Prostate gland (tissue), 2 donors: Measurements from ENCODE around the gene MROH9. TPM values are rescaled to one million over a fixed set of nuclear protein-coding genes. Genes with fewer than 3 reads are reported as not detected.
"Not testable (repeated sequence)": the region's sequence is repeated elsewhere in the genome, so short reads cannot be mapped to it uniquely, and the experiment has no call there.

ENCODE experiments used
- DNase-seq: peaks from one replicate; pipeline ENCODE4 v3.0.0-alpha.2; 2019; ENCODE audit warnings: low spot score
- H3K27ac ChIP-seq, 2 donors: fragments of 200-600 bp; sonication (generic); 2 replicates each; pipeline ENCODE4 v1.5.1; 2017 to 2019
- H3K27me3 ChIP-seq: fragments of 200-600 bp; sonication (generic); replicated peaks from 2 replicates; pipeline ENCODE4 v1.5.1; 2019; ENCODE audit not compliant: insufficient read depth
- H3K36me3 ChIP-seq, 2 donors: fragments of 200-600 bp; sonication (generic); 1 replicate in 1 of 2; 2 replicates in 1 of 2; pipeline versions ENCODE4 v1.5.1 to v1.8.1; 2017 to 2019
- H3K4me1 ChIP-seq: fragments of 200-600 bp; sonication (generic); replicated peaks from 2 replicates; pipeline ENCODE4 v1.5.1; 2019
- H3K4me3 ChIP-seq, 2 donors: fragments of 200-600 bp; sonication (generic); 2 replicates each; pipeline ENCODE4 v1.5.1; 2017 to 2019
- H3K9me3 ChIP-seq: fragments of 200-600 bp; sonication (generic); 2 replicates; pipeline ENCODE4 v1.5.1; 2017
- POLR2A ChIP-seq: fragments of 450-650 bp; IDR thresholded peaks from one replicate; pipeline ENCODE4 v1.6.1; 2016; ENCODE audit warnings: antibody characterized with exemption, mild to moderate bottlenecking
- POLR2AphosphoS5 ChIP-seq: sonication (generic); formaldehyde crosslinking; IDR thresholded peaks from one replicate; pipeline ENCODE4 v1.6.1; 2017; ENCODE audit warnings: antibody characterized with exemption
- WGBS: methylation state at CpG from one replicate; pipeline ENCODE4 v1.1.5; 2018; 5-methylcytosine and 5-hydroxymethylcytosine counted together
- intact Hi-C: fragments of 100-400 bp; cut with DNase I; formaldehyde crosslinking; loops from one replicate; pipeline ENCODE4 v1.14.2; 2022
- total RNA-seq, 2 donors: library from RNA; depleted of rRNA; stranded (reverse); fragments of >200 nt; gene quantifications; one replicate each; pipeline ENCODE4 v1.1.0, GENCODE V29; 2016
- TF ChIP-seq, protein P1 (sequence below), 4 experiments: fragments of 200-600 bp in 2 of 4; fragments of 450-650 bp in 2 of 4; sonication (generic) in 2 of 4; IDR thresholded peaks; 1 replicate in 3 of 4; 2 replicates in 1 of 4; pipeline ENCODE4 v1.5.1; 2016 to 2019; ENCODE audit warnings: antibody characterized with exemption in 4 of 4, mild to moderate bottlenecking in 2 of 4, moderate library complexity in 2 of 4

The MROH9 gene
- total RNA-seq, 2 donors from 2014 or later: not detected

DNA sequence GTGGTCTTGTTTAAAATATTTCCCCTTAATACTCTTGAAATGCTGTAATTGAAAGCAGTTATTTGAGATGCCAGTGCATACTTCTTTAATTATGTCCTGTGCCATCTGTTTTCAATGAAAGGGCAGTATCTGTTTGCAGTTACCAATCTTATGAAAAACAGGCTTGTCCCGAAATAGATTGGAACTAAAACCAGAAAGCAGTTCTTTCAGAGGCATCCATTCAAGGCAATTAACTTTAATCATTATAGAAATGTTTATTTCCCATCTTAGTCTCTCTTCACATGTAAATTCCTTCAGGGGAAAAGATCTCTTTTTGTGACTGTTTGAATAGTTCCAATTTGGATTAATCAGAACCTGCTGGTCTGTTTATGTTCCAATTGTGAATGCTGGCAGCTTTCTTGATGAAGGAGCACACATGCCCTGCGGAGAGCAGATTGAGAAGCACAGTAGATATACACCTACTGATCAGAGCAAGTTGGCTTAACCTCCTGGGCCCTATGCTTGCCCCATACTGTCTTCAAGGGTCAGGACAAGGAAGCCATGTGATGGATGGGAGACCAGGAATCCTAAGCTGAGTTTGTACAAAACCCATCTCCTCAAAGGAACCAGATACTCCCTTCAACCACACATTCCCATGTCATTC lies 41.6 kb upstream of the MROH9 start:
- intact Hi-C loops: no loop called here
- DNase-seq: no peak
- Histone ChIP-seq H3K4me1 (no peaks in the 10 kb centered on the region), H3K4me3 (no peak overlapping the region), H3K27ac (no peak overlapping the region), H3K27me3 (no peaks in the 10 kb centered on the region), H3K36me3 (no peaks in the 10 kb centered on the region), H3K9me3 (no peaks in the 10 kb centered on the region)
- TF ChIP-seq POLR2A (no peak), POLR2AphosphoS5 (no peak)
- TF ChIP-seq, protein P1, sequence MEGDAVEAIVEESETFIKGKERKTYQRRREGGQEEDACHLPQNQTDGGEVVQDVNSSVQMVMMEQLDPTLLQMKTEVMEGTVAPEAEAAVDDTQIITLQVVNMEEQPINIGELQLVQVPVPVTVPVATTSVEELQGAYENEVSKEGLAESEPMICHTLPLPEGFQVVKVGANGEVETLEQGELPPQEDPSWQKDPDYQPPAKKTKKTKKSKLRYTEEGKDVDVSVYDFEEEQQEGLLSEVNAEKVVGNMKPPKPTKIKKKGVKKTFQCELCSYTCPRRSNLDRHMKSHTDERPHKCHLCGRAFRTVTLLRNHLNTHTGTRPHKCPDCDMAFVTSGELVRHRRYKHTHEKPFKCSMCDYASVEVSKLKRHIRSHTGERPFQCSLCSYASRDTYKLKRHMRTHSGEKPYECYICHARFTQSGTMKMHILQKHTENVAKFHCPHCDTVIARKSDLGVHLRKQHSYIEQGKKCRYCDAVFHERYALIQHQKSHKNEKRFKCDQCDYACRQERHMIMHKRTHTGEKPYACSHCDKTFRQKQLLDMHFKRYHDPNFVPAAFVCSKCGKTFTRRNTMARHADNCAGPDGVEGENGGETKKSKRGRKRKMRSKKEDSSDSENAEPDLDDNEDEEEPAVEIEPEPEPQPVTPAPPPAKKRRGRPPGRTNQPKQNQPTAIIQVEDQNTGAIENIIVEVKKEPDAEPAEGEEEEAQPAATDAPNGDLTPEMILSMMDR (IDR thresholded peaks at IDR 0.05): no peak
- WGBS: 51% methylated on average over 2 of the region's 2 CpGs

GRCh38 chr1:170903961-170904360 lies 31.4 kb upstream of the MROH9 start:
- no peak overlapping the region for H3K27ac ChIP-seq
- intact Hi-C loops: no loop called here
- no peaks in the 10 kb centered on the region for H3K27me3 ChIP-seq
- no peaks in the 10 kb centered on the region for H3K4me1 ChIP-seq
- DNase-seq: no peak
- no peaks in the 10 kb centered on the region for H3K9me3 ChIP-seq
- 81% methylated on average over 1 of the region's 1 CpG for WGBS
- no peaks in the 10 kb centered on the region for H3K36me3 ChIP-seq
- no peak overlapping the region for H3K4me3 ChIP-seq
- TF ChIP-seq POLR2A: no peak
- TF ChIP-seq, protein P1 (IDR thresholded peaks at IDR 0.05): no peak
- TF ChIP-seq POLR2AphosphoS5: no peak

DNA sequence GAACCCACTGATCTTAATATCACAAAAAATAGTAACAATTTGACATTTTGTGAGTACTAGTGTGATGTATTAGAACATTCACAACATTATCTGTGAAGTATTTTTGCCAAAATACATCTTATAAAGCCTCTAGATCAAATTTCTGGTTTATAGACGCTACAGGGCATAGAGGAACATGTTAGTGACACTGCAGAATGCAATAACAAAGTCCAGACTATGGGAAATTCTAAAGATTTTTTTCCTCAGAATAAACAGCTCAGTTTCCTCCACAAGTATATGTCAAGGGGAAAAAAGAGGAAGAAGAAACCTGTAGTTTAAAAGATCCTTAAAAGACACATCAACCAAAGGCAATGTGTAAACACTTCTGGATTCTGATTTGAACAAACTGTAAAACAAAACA lies 26.4 kb upstream of the MROH9 start:
- TF ChIP-seq POLR2AphosphoS5 (no peak), POLR2A (no peak)
- TF ChIP-seq, protein P1 (IDR thresholded peaks at IDR 0.05): no peak

DNA sequence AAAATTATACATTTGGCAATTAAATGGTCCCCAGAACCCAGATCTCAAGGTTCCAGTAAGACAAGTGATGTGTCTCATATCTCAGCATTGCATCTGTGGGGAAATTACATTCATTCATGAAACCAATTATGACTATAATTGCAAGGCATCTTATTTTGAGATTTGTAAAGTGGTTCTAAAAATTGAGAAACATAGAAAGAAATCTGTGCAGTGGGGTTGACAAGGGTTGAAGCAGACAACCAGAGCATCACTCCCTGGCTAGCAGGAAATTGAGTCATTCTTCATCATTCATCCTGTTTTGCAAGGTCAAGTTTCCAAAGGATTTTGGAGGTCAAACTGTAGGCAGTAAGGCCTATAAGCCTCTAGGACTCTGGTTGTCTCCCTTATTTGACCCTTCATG lies 25.1 kb upstream of the MROH9 start:
- DNase-seq: no peak
- Histone ChIP-seq H3K9me3 (no peaks in the 10 kb centered on the region), H3K36me3 (no peaks in the 10 kb centered on the region), H3K27ac (no peak overlapping the region), H3K4me1 (no peaks in the 10 kb centered on the region), H3K4me3 (no peak overlapping the region), H3K27me3 (no peaks in the 10 kb centered on the region)
- intact Hi-C loops: no loop called here
- TF ChIP-seq POLR2AphosphoS5 (no peak), POLR2A (no peak)
- TF ChIP-seq, protein P1 (IDR thresholded peaks at IDR 0.05): no peak

More for the DNA sequence above, 26.4 kb upstream of the MROH9 start:
- H3K27ac ChIP-seq: no peak overlapping the region
- H3K27me3 ChIP-seq: no peaks in the 10 kb centered on the region
- H3K4me3 ChIP-seq: no peak overlapping the region
- no peak for DNase-seq
- H3K9me3 ChIP-seq: no peaks in the 10 kb centered on the region
- H3K4me1 ChIP-seq: no peaks in the 10 kb centered on the region
- intact Hi-C loops: no loop called here
- no peaks in the 10 kb centered on the region for H3K36me3 ChIP-seq
- 21% methylated on average over 1 of the region's 1 CpG for WGBS

DNA sequence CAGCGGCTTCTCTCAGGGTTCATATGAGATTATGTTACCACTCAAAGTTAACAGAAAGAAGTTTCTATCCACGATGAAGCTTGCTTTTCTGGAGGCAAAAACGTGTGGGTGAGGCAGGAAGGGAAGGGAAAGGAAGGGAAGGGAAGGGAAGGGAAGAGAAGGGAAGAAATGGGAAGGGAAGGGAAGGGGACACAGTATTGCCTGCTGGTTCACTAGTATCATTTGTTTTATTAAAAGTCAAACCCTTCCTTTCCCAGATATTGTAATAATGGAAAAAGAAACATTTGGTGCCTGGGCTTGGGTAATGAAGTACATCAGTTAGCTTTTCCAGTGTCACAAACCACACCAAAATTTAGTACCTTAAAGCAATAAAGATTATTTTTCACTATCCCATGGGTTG lies 18.0 kb upstream of the MROH9 start:
- DNase-seq: no peak
- intact Hi-C loops: no loop called here
- H3K27ac ChIP-seq: no peak overlapping the region
- H3K27me3 ChIP-seq: no peaks in the 10 kb centered on the region
- no peak overlapping the region for H3K4me3 ChIP-seq
- no peaks in the 10 kb centered on the region for H3K9me3 ChIP-seq
- no peaks in the 10 kb centered on the region for H3K4me1 ChIP-seq
- no peaks in the 10 kb centered on the region for H3K36me3 ChIP-seq
- 60% methylated on average over 3 of the region's 3 CpGs for WGBS
- TF ChIP-seq POLR2A: no peak
- TF ChIP-seq, protein P1 (IDR thresholded peaks at IDR 0.05): no peak
- TF ChIP-seq POLR2AphosphoS5: no peak

DNA sequence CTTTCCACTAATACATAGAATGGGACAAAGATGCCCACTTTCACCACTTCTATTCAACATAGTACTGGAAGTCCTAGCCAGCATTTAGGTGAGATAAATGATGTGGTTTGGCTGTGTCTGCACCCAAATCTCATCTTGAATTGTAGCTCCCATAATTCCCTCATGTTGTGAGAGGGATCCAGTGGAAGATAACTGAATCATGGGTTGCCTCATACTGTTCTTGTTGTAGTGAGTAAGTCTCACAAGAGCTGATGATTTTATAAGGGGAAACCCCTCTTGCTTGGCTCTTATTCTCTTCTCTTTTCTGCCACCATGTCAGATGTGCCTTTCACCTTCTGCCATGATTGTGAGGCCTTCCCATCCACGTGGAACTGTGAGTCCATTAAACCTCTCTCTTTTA lies 10.7 kb upstream of the MROH9 start:
- DNase-seq, H3K4me1 ChIP-seq, H3K36me3 ChIP-seq, H3K9me3 ChIP-seq, H3K4me3 ChIP-seq, H3K27ac ChIP-seq, H3K27me3 ChIP-seq: not testable (repeated sequence)
- intact Hi-C loops: loop anchor here (5.0 kb wide), 1 partner anchor 247 kb away; no protein-coding TSS in a partner anchor
- WGBS: 35% methylated on average over 1 of the region's 1 CpG
